ENCODE data around the gene TNXB. TPM values are rescaled to one million over a fixed set of nuclear protein-coding genes. Genes with fewer than 3 reads are reported as not detected.
A peak's percentile ranks its signal among the peaks of the same experiment; 100 is the strongest.

TNXB gene
- total and polyA plus RNA-seq, 9 of the 15 experiments (the other 6 are each of a cell fraction or from before 2014, with no cell fraction given) = 0.14 to 28.1 (median 12.4) TPM

DNA sequence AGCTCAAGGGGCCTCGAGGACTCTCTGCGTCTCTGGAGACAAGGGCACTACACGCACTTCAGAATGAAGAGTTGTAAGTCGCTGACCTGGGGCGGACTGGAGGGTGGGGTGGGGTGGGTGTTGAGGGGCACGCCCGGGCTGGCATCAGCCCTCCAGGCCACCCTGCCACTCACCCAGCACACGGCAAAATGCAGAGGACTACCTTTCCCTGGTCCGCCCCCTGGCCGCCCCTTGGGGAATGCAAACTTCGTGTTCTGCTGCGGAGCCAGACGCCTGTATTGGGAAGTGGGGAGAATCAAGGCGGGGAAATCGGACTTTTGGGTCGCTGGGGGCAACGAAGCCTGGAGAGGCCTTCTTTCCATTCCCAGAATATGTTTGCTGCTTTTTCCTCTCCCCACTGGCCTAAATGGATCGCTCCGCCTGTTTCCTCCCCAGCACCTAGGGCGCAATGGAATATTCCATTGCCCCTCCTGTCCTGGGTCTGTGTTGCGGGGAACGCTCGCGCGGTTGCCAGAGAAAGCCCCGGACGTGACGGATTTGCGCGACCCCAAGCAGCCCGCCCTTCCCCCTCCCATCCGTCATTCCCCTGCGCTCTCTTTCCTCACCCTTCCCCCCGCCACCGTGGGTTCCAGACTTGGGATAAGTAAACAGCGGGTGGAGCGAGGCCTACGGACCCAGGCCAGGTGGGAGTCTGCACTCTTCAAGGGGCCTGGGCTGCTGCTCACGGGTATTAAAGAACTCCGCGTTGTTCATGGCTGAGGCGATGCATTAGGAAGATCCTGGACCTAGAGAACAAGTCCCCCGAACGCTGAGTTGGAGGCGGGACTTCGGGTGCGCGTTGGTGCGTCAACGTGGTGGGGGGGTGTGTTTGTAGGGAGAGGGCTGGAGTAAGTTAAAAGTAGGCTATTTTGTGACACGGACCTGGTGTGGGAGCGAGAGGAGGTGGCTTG is 44.7 kb upstream of the TNXB start, which contains the start of gene PPT2 (continued):
- TF ChIP-seq ZZZ3 (IDR thresholded peaks at IDR 0.05) (no peak), MBD1 (CRISPR knock-in tag; IDR thresholded peaks at IDR 0.05) (no peak), ARID2 (IDR thresholded peaks at IDR 0.05) (peak; percentile 7; the same call in 1 of the 2 replicates), RAD21 (CRISPR knock-in tag; conservative IDR thresholded peaks at IDR 0.05 in 1 of 2, IDR thresholded peaks at IDR 0.05 in 1 of 2) (peak; percentile 15 to 30; a peak in 3 of 4 replicates), KDM2B (CRISPR knock-in tag; IDR thresholded peaks at IDR 0.05) (no peak), PCBP1 (IDR thresholded peaks at IDR 0.05; ENCODE audit: low read depth, low read length, poor library complexity, severe bottlenecking) (no peak), TBL1XR1 (IDR thresholded peaks at IDR 0.05; ENCODE audit: low read length in 2 of 2) (peak; percentile 17 to 47; a peak in 2 of 4 replicates), ZNF184 (CRISPR knock-in tag; IDR thresholded peaks at IDR 0.05) (no peak), CHD7 (IDR thresholded peaks at IDR 0.05; ENCODE audit: low read depth, low read length) (no peak), ZNF644 (tag; IDR thresholded peaks at IDR 0.05; ENCODE audit: low read depth) (no peak), ZNF785 (CRISPR knock-in tag; IDR thresholded peaks at IDR 0.05) (no peak), BRF1 (IDR thresholded peaks at IDR 0.05; ENCODE audit: borderline replicate concordance, extremely low read depth, insufficient read length) (no peak), DIDO1 (tag; IDR thresholded peaks at IDR 0.05; ENCODE audit: low read depth) (peak; percentile 79), EP400 (IDR thresholded peaks at IDR 0.05) (peak; percentile 92; the same call in 1 of the 2 replicates)

All from K562 (cell line).